SU-DHL-6 (cell line): Measurements from ENCODE around the gene ADCY3.

ENCODE experiments used
- H2AFZ ChIP-seq: fragments of 200-600 bp; sonication (generic); 2 replicates; pipeline ENCODE4 v1.6.1; 2014; ENCODE audit warnings: low read depth, mild to moderate bottlenecking, moderate library complexity, mixed read lengths, antibody characterized with exemption, low read length; ENCODE audit not compliant: severe bottlenecking
- H3F3A ChIP-seq: fragments of 200-600 bp; shearing (Covaris generic); 2 replicates; pipeline ENCODE4 v1.6.0; 2016; ENCODE audit warnings: antibody characterized with exemption, mild to moderate bottlenecking; ENCODE audit not compliant: insufficient read depth
- H3K27ac ChIP-seq: fragments of 200-600 bp; sonication (generic); 2 replicates; pipeline ENCODE4 v1.5.1; 2016; ENCODE audit warnings: low read depth, mild to moderate bottlenecking, low read length, moderate library complexity, mixed read lengths
- H3K27me3 ChIP-seq: fragments of 200-600 bp; sonication (generic), shearing (Covaris generic); 2 replicates; pipeline ENCODE4 v1.6.0; 2014; ENCODE audit warnings: mild to moderate bottlenecking, low read length
- H3K36me3 ChIP-seq: fragments of 200-600 bp; sonication (generic); 2 replicates; pipeline ENCODE4 v1.6.1; 2014; ENCODE audit warnings: mild to moderate bottlenecking, low read length, mixed read lengths
- H3K4me2 ChIP-seq: fragments of 300-600, 200-600 bp; shearing (Covaris generic), sonication (generic); 2 replicates; pipeline ENCODE4 v1.6.0; 2014; ENCODE audit warnings: low read length, low read depth, mild to moderate bottlenecking; ENCODE audit not compliant: poor library complexity, severe bottlenecking
- H3K4me3 ChIP-seq: fragments of 200-600 bp; sonication (generic); 2 replicates; pipeline ENCODE4 v1.5.1; 2014; ENCODE audit warnings: antibody characterized with exemption, low read length, mild to moderate bottlenecking, mixed read lengths; ENCODE audit not compliant: insufficient read depth, poor library complexity, severe bottlenecking
- H3K79me2 ChIP-seq: fragments of 200-600 bp; sonication (generic); 2 replicates; pipeline ENCODE4 v1.6.1; 2014; ENCODE audit warnings: mild to moderate bottlenecking, low read length, moderate library complexity; ENCODE audit not compliant: insufficient read depth
- H3K9ac ChIP-seq: fragments of 200-600 bp; sonication (generic); 2 replicates; pipeline ENCODE4 v1.7.0; 2014; ENCODE audit warnings: mild to moderate bottlenecking, low read length
- H3K9me2 ChIP-seq: fragments of 200-600 bp; sonication (generic); replicated peaks from 2 replicates; pipeline ENCODE4 v1.6.1; 2014; ENCODE audit warnings: low read length; ENCODE audit not compliant: insufficient read depth
- H3K9me3 ChIP-seq: fragments of 200-600 bp; sonication (generic); 2 replicates; pipeline ENCODE4 v1.6.1; 2014; ENCODE audit warnings: low read length, mixed read lengths; ENCODE audit not compliant: insufficient read depth
- H4K20me1 ChIP-seq: fragments of 200-600 bp; sonication (generic); 2 replicates; pipeline ENCODE4 v1.6.1; 2014; ENCODE audit warnings: low read depth, mild to moderate bottlenecking, antibody characterized with exemption, low read length, moderate library complexity, mixed read lengths
- CTCF ChIP-seq: fragments of 200-600 bp; sonication (generic); IDR thresholded peaks from one replicate; pipeline ENCODE4 v1.5.1; 2017; ENCODE audit warnings: antibody characterized with exemption, mild to moderate bottlenecking, low read length, moderate library complexity; ENCODE audit not compliant: insufficient read depth, poor library complexity, severe bottlenecking
- EZH2phosphoT487 ChIP-seq: fragments of 200-600 bp; sonication (generic), shearing (Covaris generic); conservative IDR thresholded peaks from 2 replicates; pipeline ENCODE4 v1.6.1; 2018; ENCODE audit warnings: mild to moderate bottlenecking, antibody characterized with exemption, low read length, moderate library complexity, mixed read lengths

The ADCY3 gene

DNA sequence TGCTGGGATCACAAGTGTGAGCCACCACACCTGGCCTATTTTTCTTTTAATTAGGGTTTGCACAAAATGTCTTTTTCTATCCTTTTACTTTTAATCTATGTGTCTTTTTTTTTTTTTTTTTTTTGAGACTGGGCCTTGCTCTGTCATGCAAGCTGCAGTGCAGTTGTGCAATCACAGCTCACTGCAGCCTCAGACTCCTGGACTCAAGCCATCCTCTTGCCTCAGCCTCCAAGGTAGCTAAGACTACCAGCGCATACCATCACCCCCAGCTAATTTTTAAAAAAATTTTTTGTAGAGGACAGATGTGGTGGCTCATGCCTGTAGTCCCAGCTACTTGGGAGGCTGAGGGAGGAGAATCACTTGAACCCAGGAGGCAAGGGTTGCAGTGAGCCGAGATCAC is 27.1 kb downstream of the ADCY3 start:
- H2AFZ ChIP-seq: no peak overlapping the region
- peaks cover 7% of the 10 kb centered on the region; the same call in 1 of the 2 replicates for H3K79me2 ChIP-seq
- H3F3A ChIP-seq: no peaks in the 10 kb centered on the region
- TF ChIP-seq EZH2phosphoT487 (no peak), CTCF (no peak)
- H3K4me3 ChIP-seq: no peak overlapping the region
- peaks cover 19% of the 10 kb centered on the region for H3K36me3 ChIP-seq
- H4K20me1 ChIP-seq: no peaks in the 10 kb centered on the region
- H3K4me2 ChIP-seq: no peak overlapping the region
- H3K27me3 ChIP-seq: no peaks in the 10 kb centered on the region
- peaks cover 22% of the 10 kb centered on the region; the same call in 1 of the 2 replicates for H3K9me3 ChIP-seq
- no peaks in the 10 kb centered on the region for H3K9me2 ChIP-seq
- no peak overlapping the region for H3K27ac ChIP-seq
- no peak overlapping the region for H3K9ac ChIP-seq

GRCh38 chr2:24891201-24891600 is 28.8 kb downstream of the ADCY3 start:
- Histone ChIP-seq H3K9me2 (no peaks in the 10 kb centered on the region), H3K9me3 (peaks cover 16% of the 10 kb centered on the region; the same call in 1 of the 2 replicates), H3K36me3 (peaks cover 3% of the 10 kb centered on the region), H3K27ac (no peak overlapping the region), H4K20me1 (no peaks in the 10 kb centered on the region), H3F3A (no peaks in the 10 kb centered on the region), H3K27me3 (no peaks in the 10 kb centered on the region), H3K79me2 (peaks cover 3% of the 10 kb centered on the region; the same call in 1 of the 2 replicates), H3K9ac (no peak overlapping the region), H3K4me2 (no peak overlapping the region), H2AFZ (no peak overlapping the region), H3K4me3 (no peak overlapping the region)
- TF ChIP-seq EZH2phosphoT487 (no peak), CTCF (no peak)

- peaks cover 3% of the 10 kb centered on the region; the same call in 1 of the 2 replicates for H3K79me2 ChIP-seq
- no peaks in the 10 kb centered on the region for H3K9me2 ChIP-seq
- no peak overlapping the region for H3K4me2 ChIP-seq
- no peaks in the 10 kb centered on the region for H3K27me3 ChIP-seq
- H4K20me1 ChIP-seq: no peaks in the 10 kb centered on the region
- no peaks in the 10 kb centered on the region for H3K9me3 ChIP-seq
- TF ChIP-seq CTCF: no peak
- TF ChIP-seq EZH2phosphoT487: no peak
- no peaks in the 10 kb centered on the region for H3K36me3 ChIP-seq
- no peak overlapping the region for H2AFZ ChIP-seq
- H3K4me3 ChIP-seq: no peak overlapping the region
- H3K9ac ChIP-seq: no peak overlapping the region
- H3F3A ChIP-seq: no peaks in the 10 kb centered on the region
- no peak overlapping the region for H3K27ac ChIP-seq
Measured at GRCh38 chr2:24889221-24889620, 30.8 kb downstream of the ADCY3 start.
